ENCODE results near the gene ULK4. TPM values are rescaled to one million over a fixed set of nuclear protein-coding genes. Genes with fewer than 3 reads are reported as not detected.

The ULK4 gene
- total and polyA plus RNA-seq, 2 of the 8 experiments (the other 6 are each of a cell fraction or from before 2014, with no cell fraction given): 3.0 to 10.8 TPM

DNA sequence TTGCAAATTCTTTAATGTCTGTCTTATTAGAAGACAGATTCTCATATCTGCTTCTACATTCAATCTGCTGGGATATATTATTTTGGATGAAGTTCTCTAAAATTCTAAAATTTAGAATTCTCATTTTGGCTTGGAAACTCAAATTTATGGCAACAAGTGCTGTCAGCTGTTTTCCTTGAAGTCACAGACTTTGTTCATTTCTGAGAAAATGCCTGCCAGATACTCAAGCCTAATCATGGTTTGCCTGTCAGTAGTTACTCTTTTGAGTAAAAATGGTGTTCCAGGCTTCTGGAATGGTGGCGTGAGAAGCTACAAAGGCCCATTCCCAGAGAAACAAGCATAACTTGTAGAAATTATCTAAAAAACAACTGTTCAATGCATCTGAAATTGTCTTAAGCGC, 646.8 kb downstream of the ULK4 start:
- no peak overlapping the region for H4K8ac ChIP-seq (ENCODE audit: extremely low read depth, insufficient read depth, low read length)
- H3K56ac ChIP-seq (replicated peaks; ENCODE audit: insufficient read length, low read depth, low read length): no peak overlapping the region
- H2BK12ac ChIP-seq (ENCODE audit: low read depth, low read length): no peak overlapping the region
- H2AK5ac ChIP-seq (ENCODE audit: low read depth, low read length): no peak overlapping the region
- H2BK120ac ChIP-seq (replicated peaks; ENCODE audit: low read depth, low read length): no peak overlapping the region
- no peaks in the 10 kb centered on the region for H3K9me3 ChIP-seq (ENCODE audit: insufficient read depth in 2 of 2, low read depth in 1 of 2, low read length in 1 of 2)
- no peak overlapping the region for H4K91ac ChIP-seq (replicated peaks; ENCODE audit: insufficient read length, low read length)
- H3K79me2 ChIP-seq (ENCODE audit: control insufficient read depth in 1 of 2, insufficient read depth in 2 of 2, low read length in 2 of 2): no peaks in the 10 kb centered on the region
- H4K20me1 ChIP-seq (replicated peaks in 1 of 2; ENCODE audit: control insufficient read depth in 1 of 2, insufficient read depth in 2 of 2, low read length in 2 of 2): no peaks in the 10 kb centered on the region
- DNase-seq (ENCODE audit: low read depth in 1 of 2, low spot score in 2 of 2) (no peak), FAIRE-seq (no peak)
- 93% methylated on average over 2 of the region's 2 CpGs; no CpG with 5 or more reads in 1 of the 2 experiments for WGBS, 2 experiments (ENCODE audit: extremely low coverage in 1 of 2, insufficient coverage in 1 of 2, insufficient read length in 1 of 2, insufficient replicate concordance in 2 of 2, low coverage in 1 of 2, low lambda C conversion rate in 2 of 2, missing lambda C conversion rate in 1 of 2)
- no peak overlapping the region for H3K4me3 ChIP-seq (ENCODE audit: extremely low read depth in 1 of 4, insufficient read depth in 2 of 4, low read depth in 3 of 4, low read length in 4 of 4)
- no peak overlapping the region for H3K23ac ChIP-seq (ENCODE audit: insufficient read length)
- peaks cover 0 to under 1% (median under 1%) of the 10 kb centered on the region in 4 experiments; a peak in 3 of 7 replicates for H3K4me1 ChIP-seq (replicated peaks in 1 of 4; ENCODE audit: control insufficient read depth in 3 of 4, insufficient read depth in 4 of 4, low read length in 3 of 4)
- H3K9ac ChIP-seq (replicated peaks in 1 of 4; ENCODE audit: extremely low read depth in 1 of 4, low read depth in 3 of 4, low read length in 3 of 4): no peak overlapping the region
- H3K36me3 ChIP-seq (ENCODE audit: control insufficient read depth in 2 of 4, insufficient read depth in 4 of 4, low read length in 3 of 4): no peaks in the 10 kb centered on the region
- H2BK5ac ChIP-seq (ENCODE audit: low read depth, low read length): no peak overlapping the region
- H3K4me2 ChIP-seq (ENCODE audit: insufficient read depth in 1 of 2, low read depth in 2 of 2, low read length in 2 of 2): no peak overlapping the region
- H2BK15ac ChIP-seq (ENCODE audit: low read length): no peak overlapping the region
- H3K27me3 ChIP-seq (replicated peaks in 1 of 4; ENCODE audit: control insufficient read depth in 3 of 4, extremely low read depth in 1 of 4, insufficient read depth in 3 of 4, low read length in 3 of 4): no peaks in the 10 kb centered on the region
- H2BK20ac ChIP-seq (ENCODE audit: low read length): no peak overlapping the region
- no peaks in the 10 kb centered on the region for H3K79me1 ChIP-seq (ENCODE audit: low read depth, low read length)
- H3K23me2 ChIP-seq (ENCODE audit: low read depth, low read length): peaks cover 2% of the 10 kb centered on the region; the same call in 1 of the 2 replicates
- H4K5ac ChIP-seq (ENCODE audit: insufficient read length, low read depth, low read length): no peak overlapping the region
- no peak overlapping the region for H3K27ac ChIP-seq (ENCODE audit: low read depth, low read length)
- POLR2A ChIA-PET (ENCODE audit: partially characterized antibody): no interaction called here
- no peak overlapping the region for H3K4ac ChIP-seq (replicated peaks; ENCODE audit: insufficient read length, low read depth, low read length)
- H2AFZ ChIP-seq (ENCODE audit: low read length): no peak overlapping the region
- no peak overlapping the region for H3K18ac ChIP-seq (ENCODE audit: extremely low read depth, low read length)
- no peak overlapping the region for H3K14ac ChIP-seq (ENCODE audit: insufficient read length)
- CTCF ChIA-PET (ENCODE audit: partially characterized antibody): no interaction called here
- TF ChIP-seq GTF2F1 (IDR thresholded peaks at IDR 0.05; ENCODE audit: borderline replicate concordance, low read depth, low read length) (no peak), SIX5 (IDR thresholded peaks at IDR 0.05; ENCODE audit: low read depth, low read length) (no peak), BACH1 (IDR thresholded peaks at IDR 0.05; ENCODE audit: low read length) (no peak), JUN (IDR thresholded peaks at IDR 0.05; ENCODE audit: low read depth, low read length) (no peak), SP2 (IDR thresholded peaks at IDR 0.05; ENCODE audit: low read length) (no peak), EGR1 (IDR thresholded peaks at IDR 0.05; ENCODE audit: borderline replicate concordance, low read depth, low read length) (no peak), SIN3A (conservative IDR thresholded peaks at IDR 0.05 in 1 of 2, IDR thresholded peaks at IDR 0.05 in 1 of 2; ENCODE audit: low read depth in 1 of 2, low read length in 2 of 2) (no peak), RFX5 (IDR thresholded peaks at IDR 0.05; ENCODE audit: borderline replicate concordance, low read depth, low read length) (no peak), SAP30 (IDR thresholded peaks at IDR 0.05; ENCODE audit: insufficient read depth, insufficient replicate concordance, low read length) (no peak), POLR2AphosphoS5 (IDR thresholded peaks at IDR 0.05; ENCODE audit: low read depth, low read length) (no peak)
- TF ChIP-seq, protein P1, sequence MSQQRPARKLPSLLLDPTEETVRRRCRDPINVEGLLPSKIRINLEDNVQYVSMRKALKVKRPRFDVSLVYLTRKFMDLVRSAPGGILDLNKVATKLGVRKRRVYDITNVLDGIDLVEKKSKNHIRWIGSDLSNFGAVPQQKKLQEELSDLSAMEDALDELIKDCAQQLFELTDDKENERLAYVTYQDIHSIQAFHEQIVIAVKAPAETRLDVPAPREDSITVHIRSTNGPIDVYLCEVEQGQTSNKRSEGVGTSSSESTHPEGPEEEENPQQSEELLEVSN (IDR thresholded peaks at IDR 0.05): no peak
- TF ChIP-seq, protein P2, sequence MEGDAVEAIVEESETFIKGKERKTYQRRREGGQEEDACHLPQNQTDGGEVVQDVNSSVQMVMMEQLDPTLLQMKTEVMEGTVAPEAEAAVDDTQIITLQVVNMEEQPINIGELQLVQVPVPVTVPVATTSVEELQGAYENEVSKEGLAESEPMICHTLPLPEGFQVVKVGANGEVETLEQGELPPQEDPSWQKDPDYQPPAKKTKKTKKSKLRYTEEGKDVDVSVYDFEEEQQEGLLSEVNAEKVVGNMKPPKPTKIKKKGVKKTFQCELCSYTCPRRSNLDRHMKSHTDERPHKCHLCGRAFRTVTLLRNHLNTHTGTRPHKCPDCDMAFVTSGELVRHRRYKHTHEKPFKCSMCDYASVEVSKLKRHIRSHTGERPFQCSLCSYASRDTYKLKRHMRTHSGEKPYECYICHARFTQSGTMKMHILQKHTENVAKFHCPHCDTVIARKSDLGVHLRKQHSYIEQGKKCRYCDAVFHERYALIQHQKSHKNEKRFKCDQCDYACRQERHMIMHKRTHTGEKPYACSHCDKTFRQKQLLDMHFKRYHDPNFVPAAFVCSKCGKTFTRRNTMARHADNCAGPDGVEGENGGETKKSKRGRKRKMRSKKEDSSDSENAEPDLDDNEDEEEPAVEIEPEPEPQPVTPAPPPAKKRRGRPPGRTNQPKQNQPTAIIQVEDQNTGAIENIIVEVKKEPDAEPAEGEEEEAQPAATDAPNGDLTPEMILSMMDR (IDR thresholded peaks at IDR 0.05; ENCODE audit: control extremely low read depth in 1 of 3, insufficient read depth in 1 of 3, low read depth in 1 of 3, low read length in 3 of 3): no peak

Measured in H1 (cell line).